Umbilical cord (tissue), 2 donors: Measurements from ENCODE around the gene APOBEC2. TPM values are rescaled to one million over a fixed set of nuclear protein-coding genes. Genes with fewer than 3 reads are reported as not detected.

Source experiments
- DNase-seq: peaks from one replicate; pipeline ENCODE4 v3.0.0-alpha.2; 2015; ENCODE audit warnings: low spot score
- total RNA-seq: library from RNA; depleted of rRNA; stranded (reverse); fragments of >200 nt; gene quantifications from one replicate; pipeline ENCODE4 v1.2.3, GENCODE V29; 2014; ENCODE audit warnings: low replicate concordance; ENCODE audit not compliant: insufficient read depth

APOBEC2 gene
- total RNA-seq, 1 donor from 2014 or later = 1.2 TPM

DNA sequence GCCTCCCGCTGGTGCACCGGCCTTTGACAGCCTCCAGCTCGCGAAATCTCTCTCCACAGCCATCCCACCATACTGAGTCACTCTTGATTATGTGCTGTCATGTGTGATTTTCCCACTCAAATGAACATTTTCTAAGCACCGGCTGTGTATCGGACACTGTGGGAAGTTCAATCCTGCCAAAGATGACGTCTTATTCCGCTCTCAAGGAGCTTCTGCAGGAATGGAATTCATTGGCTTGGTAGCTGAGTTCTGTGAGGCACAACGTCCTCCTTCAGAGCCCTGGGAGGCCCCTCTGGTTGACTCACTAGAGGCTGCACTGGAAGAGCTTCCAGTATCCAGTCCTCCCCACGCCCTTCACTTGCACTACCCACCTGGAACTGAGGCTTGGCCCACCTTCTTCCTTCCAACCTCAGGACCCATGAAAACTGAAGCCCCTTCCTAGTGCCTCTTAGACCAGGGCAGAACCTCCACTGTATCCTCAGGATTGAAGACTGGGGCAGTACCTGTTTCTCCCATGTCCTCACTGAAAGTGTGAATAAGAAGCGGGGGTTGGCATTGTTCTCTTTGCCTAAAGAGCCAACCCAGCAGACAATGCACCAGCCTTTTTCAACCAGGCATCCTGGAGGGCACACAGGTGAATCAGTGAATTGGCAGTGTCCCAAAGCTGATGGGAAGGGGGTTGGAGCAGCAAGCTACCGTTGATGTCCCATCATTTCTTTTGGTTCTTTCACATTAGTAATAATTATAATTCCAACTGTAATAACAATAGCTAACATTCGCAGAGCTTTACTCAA, 15.7 kb upstream of the APOBEC2 start:
- DNase-seq = peak; percentile 68

DNA sequence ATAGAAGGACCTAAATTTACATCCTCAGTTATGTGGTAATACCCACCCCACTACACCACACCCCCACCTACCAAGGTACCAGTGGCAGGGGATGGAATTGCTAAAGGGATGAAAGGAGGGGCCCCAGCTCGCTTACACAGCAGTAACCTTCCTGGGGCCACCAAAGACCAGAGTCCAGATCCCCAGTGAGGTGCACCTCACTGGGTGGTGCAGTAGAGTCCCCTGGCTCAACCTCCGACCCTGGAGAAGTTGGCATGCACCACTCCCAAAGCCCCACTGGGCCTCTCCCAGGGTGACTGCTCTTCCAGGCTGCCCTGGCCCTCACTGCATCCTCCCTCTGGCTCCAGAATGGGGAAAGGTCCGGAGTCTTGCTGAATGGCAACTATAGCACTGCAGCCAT, 14.8 kb upstream of the APOBEC2 start:
- DNase-seq = no peak

DNA sequence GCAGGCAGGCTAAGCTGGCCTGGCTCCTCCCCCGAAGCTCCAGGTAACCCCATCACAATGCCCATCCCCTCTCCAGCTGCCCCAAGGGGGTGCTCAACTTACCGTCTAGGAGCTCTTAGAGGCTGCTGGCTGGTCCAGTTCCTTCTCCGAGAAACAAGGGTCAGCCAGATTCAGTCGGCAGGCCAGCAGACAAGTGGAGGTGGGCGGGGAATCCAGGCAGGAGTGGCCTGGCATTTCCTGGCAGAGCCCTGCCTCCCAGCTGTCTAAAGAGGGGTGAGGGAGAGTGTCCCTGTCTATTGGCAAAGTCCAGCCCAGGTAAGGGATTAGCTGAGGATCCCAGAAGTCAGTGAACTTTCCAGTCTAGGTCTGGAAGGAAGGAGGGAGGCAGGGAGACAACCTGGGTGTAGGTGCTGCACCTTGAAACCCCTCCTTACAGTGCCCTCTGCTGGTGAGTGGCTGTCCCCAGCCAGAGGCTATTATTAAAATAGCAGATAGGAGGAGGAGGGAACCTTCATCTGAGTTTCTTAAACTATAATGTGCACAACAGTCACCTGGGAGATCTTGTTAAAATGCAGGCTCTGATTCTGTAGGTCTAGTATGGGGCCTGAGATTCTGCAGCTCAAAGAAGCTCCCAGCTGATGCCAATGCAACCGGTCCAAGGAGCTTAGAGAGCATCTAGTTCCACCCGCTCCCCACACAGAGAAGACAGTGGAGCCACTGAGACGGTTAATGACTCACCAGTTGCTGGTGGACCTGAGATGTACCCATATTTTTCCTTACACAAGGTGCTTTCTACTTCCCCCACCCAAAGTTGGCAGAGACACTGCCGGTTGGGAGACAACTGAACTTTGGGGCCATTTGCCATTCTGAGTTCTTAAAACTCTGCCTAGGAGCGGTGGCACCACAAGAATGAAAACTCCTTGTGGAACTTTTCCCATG, 13.7 kb upstream of the APOBEC2 start, which contains the start of gene UNC5CL:
Gene UNC5CL, minus strand, starts transcription at position 162 of the 939 bp plus-strand sequence. CDS start 4,147 bp downstream, outside the sequence.
- DNase-seq = no peak

DNA sequence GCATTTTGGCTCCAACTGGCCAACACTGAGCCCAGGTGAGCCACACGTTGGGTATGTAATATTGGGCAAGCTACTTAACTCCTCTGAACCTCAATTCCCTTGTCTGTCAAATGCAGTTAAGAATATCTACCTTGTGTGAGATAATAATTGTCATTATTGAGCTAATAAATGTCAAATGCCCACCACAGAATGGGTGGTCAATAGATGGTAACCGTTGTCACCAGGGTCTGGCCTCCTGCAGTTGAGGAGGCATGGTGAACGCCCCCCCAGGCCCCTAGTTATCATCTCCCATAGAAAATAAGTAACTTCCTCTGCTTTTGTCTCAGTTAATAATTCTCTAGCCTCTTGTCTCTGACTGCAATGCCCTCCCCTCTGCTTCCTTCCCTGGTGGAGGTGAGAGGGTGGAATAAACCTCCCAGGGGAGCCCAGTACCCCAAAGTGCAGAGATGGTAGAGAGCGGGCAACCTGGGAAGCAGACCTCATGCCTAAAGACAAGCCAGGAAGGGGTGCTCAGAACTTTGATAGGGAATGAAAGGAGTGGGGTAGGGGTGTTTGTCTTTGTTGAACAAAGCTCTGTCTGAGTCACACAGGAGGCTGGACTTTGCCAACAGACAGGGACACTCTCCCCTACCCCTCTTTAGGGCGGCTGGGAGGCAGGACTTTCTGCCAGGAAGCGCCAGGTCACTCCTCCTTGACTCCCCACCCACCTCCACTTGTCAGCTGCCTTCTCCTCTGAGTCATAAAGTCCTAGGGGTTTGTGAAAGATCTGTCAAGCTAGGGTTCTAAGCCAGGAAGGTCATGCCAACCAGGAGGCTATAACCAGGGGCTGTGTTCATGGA, 12.7 kb upstream of the APOBEC2 start:
- DNase-seq = no peak

DNA sequence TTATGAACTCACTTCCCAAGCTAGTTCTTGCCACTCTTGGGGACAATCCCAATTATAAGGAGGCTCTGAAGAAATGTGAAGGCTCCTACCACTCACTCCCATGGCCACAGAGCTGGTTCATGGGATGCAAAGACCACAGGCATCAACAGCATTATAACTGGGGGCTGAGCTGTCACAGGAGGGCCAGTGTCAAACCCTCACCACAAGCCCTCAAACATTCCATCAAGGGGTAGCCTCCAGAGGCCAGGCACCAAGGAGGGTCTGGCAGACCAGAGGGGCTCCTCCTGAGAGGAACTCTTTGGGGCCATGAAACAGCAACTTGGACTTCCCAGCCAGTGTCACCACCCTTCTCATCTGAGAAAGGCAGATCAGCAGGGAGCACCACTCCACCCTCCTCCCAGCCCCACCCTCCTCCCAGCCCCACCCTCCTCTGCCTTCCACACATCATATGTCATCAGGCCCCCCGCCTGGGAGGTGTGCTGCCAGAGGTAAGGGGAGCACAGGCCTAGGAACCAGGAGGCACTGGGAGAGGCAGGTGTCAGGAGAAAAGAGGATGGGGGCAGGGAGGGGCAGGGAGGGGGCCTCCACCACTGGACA, 12.0 kb upstream of the APOBEC2 start:
- DNase-seq = no peak

DNA sequence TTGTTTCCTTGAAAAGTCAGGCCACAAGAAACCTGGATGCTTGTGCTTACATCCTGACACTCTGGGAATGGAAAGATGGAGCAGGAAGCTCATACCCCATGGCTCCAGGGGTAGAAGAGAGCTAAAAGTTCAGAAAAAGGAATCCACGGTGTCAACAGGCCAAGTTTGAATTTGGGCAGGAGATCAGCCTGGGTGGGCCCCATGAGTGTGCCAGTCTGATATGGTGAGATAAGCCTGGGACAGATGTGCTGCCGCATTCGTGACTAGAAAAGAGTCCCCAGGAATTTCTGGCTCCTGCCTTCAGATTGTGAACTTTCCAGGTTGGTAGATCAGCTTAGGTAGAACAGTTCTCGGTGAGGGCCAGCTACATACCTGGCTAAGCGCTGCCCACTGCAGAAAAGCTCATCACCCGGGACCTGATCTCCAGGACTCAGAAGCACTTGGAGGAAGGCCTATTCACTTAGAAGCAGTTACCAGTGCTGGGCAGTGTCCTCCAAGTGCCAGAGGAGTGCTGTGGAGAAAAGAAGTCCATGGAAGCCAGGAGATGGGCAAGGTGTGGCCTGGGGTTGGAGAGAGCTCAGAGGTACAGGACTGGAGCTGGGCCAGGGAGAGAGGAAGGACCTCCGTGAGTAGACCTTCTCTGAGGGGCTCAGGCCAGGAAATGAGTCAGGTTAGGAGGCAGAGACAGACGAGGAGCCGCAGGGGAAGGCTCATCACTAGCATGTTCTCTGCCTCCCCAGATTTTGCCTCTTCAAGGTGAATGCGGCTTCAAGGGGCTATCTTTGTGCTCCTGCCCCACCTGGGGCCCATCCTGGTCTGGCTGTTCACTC, 10.6 kb upstream of the APOBEC2 start, which contains the start of gene TSPO2:
Gene TSPO2, plus strand, starts transcription at position 242 of the 830 bp plus-strand sequence. Its CDS starts 519 bp downstream, at position 761.
- no peak for DNase-seq

DNA sequence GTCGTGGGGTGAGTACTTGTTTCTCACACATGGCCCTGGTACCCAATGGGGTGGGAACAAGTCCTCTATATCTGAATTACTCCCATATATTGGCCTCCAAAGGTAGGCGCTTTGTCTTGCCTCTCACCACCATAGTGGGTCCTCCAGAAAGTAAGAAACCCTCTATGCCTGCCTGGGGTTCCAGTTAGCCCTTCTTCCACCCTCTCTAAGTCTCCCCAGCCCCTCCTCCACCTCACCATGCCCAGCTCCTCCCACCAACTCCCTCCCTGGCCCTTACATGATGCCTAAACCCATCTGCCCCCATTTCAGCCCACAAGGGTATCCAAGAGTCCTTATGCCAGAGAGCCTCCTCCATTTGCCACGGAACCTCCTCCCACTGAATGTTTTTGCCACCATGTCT, 9.9 kb upstream of the APOBEC2 start:
- no peak for DNase-seq

DNA sequence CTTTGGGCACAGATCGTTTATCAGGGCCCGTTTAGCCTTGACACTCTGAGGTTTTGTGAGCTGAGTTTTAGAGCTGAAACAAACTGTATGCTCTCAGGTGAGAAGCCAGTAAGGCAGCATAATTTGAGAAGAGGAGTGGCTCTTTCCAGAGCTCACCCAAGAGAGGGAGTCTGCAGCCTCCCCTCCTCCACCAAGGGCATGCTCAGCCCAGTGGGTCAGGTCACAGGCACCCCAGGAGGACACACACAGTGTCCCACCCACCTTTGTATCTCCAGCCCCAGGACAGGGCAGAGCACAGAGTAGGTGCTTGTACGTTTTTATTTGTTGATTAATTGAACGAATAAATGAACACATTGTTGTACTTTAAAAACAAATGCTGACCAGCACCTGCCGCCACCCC, 7.3 kb upstream of the APOBEC2 start:
- DNase-seq = no peak

DNA sequence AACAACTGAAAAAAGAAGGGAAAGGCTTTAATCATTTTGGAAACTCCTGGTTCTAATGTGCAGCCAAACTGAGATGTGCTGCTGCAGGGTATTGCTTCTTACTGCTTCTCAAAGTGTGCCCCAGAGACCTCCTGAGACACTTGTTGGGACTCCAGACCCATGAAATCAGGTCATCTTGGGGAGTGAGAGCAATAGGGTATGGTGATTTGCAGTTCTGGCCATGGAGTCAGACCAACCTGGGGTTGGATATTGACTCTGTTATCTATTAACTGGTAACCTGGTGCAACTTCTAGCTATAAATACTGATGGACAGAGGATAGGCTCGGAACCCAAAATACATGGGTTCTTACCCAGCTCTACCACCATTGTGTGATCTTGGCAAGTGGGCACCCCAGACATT, 6.9 kb upstream of the APOBEC2 start:
- no peak for DNase-seq

DNA sequence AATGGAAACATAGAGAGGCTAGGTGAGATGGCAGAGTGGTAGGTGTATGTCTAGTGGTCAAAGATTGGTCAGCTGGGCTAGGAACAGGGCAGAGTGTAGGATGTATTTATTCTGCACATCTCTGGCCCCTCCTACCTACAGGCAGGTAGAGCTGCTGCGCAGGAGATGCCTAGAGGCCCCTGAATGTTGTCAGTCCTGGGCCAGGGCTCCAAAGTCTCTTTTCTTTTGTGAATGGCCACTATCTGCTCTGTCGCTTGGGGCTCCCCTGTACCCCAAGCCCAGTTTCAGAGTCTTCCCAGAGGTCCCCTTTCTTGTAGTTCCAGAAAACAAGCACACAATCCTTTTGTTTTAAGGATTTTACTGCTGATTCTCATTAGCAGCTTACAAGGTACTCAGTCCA, 5.7 kb upstream of the APOBEC2 start:
- no peak for DNase-seq

DNA sequence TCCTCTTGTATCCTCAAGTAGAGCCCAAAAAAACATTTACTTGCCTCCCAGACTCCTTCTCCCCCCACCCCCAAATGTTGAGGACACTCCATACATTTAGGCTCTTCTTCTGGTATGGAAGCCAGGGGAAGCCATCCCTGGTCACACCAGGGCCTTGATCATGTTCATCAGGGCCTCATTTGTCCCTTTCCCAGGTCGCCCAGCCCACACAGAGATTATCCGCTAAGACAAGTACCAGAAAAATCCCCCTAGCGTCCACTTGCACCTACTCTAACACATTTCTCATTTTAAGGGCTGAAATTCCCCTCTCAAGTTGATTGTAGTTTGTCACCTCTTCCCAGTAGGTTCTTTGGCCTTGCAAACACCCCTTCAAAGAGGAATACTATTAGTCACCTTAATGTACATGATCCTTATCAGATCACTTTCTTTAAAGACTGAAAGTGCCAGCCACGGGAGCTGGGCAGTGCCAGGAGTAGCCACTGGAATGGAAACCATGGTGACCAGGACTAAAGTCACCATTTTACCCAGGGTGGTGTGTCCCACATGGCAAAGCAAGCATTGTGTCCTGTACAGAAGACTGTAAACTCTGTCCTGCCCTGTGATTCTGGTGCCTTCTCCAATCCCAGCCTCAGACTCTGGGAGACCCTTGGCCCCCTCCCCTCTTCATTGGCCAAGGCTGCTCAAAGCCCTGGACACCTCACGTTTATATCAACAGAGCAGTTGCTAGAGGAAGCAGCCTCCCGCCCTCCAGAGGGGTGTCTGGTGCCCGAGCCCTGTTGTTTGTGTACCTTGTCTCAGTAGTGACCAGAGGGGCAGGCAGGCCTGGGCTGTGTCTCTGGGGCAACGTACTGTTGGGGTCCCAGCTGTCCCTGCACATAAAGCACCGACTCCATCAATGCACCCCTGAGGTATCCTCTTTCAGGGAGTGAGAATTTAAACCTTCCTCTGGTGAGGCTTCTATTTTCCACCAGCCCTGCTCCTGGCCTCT, 5.0 kb upstream of the APOBEC2 start:
- no peak for DNase-seq

DNA sequence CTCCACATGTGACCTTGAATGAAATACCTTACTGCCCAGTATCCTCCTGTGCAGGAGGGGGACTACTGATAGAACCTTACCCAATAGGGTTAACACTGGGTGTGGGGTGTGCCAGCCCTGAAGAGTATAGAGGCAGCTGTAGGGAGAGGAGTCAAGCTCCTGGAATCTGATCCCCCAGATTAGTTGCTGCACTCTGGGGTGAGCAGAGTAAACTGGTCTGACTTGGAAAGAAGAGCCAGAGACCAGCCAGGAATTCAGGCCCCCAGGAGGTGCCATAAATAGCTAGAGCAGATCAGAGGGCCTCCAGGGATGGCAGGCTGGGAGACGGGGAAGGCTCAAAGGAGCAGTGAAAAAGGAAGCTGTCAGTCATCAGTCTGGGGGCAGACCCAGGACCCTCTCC, 3.5 kb upstream of the APOBEC2 start:
- DNase-seq = peak; percentile 86

DNA sequence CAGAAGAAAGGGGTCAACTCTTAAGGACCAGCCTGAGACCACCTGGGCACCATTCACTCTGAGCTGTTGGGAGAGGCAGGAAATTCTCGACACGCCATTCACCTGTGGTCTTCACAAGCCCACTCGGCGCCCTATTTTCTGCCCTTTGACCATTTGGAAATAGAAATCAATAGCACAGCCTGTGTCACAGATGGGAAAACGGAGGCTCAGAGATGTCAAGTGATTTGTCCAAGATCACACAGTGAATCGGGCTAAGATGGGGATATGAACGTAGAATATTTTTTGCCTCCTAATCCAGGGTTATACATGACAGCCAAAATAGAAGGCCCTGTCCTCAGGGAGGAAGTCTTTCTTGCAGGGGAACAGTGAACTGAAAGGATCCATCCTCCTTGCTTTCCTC, 3.0 kb upstream of the APOBEC2 start:
- no peak for DNase-seq

DNA sequence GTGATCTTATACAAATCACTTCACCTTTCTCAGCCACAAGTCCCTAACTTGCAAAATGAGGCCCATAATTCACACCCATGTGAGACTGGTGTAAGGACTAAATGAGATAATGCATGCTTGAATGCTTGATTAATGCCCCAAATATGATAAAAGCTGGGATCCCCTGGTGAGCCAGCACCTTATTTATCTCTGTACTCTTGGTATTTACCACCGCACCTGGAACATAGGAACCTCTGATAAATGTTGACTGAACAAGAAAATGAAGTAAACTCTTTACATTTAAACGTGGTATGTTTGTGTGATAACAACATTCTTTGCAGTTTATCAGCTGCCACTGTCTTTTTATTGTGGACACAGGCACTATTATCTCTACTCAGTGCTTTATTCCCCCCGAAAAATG, 2.5 kb upstream of the APOBEC2 start:
- no peak for DNase-seq

DNA sequence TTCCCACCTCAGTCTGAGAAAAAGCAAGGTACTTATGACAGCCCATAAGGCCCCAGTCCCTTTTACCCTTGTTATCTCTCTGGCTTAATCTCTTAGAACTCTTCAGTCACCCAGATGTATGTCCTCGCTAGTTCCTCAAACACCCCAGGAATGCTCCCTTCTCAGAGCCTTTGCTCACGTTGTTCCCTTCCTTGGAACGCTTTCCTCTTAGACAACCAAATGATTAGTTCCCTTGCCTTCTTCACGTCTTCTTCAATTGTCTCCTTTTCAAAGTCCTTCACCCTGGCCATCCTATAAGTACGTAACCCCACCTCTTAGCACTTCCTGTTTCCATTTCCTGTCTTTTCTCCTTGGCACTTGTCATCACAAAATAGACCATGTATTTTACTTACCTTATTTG, 1.1 kb upstream of the APOBEC2 start:
- DNase-seq = no peak

DNA sequence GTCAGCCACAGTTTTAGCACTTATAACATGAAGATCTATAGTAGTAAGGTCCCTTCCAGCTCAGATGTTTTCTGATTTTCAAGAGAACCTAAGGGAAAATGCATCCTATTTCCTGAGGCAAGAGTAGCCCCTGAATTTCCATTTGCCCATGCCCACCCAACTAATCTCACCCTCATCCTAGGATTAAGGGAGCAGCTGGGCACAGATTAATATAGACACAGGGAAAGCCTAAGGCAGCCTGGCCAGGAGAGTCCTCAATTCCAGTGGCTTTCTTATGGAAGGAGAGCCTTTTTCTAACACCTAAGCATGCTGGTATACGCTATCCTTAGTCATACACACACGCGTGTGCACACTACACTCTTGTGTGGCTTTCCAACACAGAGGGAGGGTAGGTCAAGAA, 1.5 kb downstream of the APOBEC2 start:
- no peak for DNase-seq

DNA sequence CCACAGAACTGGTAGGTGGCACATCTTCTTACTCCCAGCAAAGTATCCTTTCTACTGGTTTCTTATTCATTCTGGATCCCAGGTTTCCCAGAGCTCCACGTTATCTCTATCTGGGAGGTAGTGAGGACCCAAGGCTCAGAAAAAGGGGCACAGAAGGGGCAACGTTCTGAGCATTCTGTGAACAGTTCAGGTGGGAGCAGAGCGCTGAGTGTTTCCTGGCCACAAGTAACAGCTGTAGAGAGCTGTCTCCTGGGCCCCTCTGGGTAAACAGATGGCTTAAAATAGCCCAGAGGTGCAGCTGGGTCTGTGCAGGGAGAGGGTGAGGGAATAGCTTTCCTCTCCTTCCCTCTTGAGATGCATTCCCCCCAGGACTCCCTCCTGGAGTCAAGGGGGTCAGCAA, 2.1 kb downstream of the APOBEC2 start:
- DNase-seq = no peak

DNA sequence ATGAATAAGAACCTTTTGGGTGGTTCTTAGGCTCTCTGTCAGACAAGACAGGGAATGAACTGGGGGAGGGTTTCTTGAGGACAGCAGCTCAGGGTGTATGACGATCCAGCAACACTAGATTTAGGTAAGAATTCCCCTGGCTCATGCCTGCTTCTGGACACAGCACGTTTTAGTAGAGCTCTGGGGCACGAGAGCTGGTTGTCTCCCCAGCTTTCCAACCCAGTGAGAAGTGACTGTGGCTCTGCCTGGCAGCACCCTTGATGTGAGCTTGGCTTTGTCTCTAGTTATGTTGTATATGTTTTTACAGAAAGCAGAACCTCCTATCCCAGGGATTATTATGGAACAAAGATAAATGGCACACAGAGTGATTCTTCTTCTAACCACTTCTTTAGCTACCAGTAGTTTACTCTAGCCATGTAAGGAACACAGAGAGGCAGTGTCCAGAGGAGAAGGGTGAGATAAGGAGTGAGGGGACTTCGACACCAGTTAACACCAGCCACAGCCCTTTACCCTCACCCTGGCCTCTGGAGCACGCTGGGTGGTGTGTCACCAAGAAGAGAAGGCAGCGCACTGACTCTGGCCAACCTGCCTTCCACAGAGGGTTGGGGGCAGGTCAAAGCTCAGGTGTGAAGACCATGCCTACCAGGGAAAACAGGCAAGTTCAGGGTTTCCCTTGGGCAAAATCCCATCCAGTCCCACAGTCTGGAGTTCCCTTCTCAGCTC, 3.9 kb downstream of the APOBEC2 start:
- no peak for DNase-seq
